Neuronal stem cell (in vitro differentiated cells): Measurements from ENCODE around the gene GATAD2B.

Experiments
- DNase-seq: peaks from one replicate; pipeline ENCODE4 v3.0.0-alpha.2; 2013; ENCODE audit warnings: low spot score
- H2AFZ ChIP-seq: one replicate; pipeline ENCODE4 v1.6.1; 2013; ENCODE audit warnings: mild to moderate bottlenecking, low read length, inconsistent platforms
- H2AK5ac ChIP-seq: 2 replicates; pipeline ENCODE4 v1.6.1; 2013; ENCODE audit warnings: low read depth, mild to moderate bottlenecking, inconsistent platforms, low read length, moderate library complexity, mixed read lengths
- H2BK120ac ChIP-seq: 2 replicates; pipeline ENCODE4 v1.6.1; 2013; ENCODE audit warnings: low read depth, mild to moderate bottlenecking, inconsistent platforms, low read length, moderate library complexity, mixed read lengths
- H2BK12ac ChIP-seq: one replicate; pipeline ENCODE4 v1.6.1; 2013; ENCODE audit warnings: low read length, inconsistent platforms
- H2BK15ac ChIP-seq: 2 replicates; pipeline ENCODE4 v1.6.1; 2013; ENCODE audit warnings: mild to moderate bottlenecking, low read length, inconsistent platforms, mixed read lengths
- H2BK5ac ChIP-seq: one replicate; pipeline ENCODE4 v1.6.1; 2013; ENCODE audit warnings: inconsistent platforms, mild to moderate bottlenecking, low read length, moderate library complexity
- H3K14ac ChIP-seq: one replicate; pipeline ENCODE4 v1.6.1; 2013; ENCODE audit warnings: low read length, inconsistent platforms
- H3K18ac ChIP-seq: 2 replicates; pipeline ENCODE4 v1.6.1; 2013; ENCODE audit warnings: low read length, inconsistent platforms
- H3K23ac ChIP-seq: 2 replicates; pipeline ENCODE4 v1.6.1; 2013; ENCODE audit warnings: low read depth, mild to moderate bottlenecking, mixed read lengths, low read length, inconsistent platforms; ENCODE audit not compliant: poor library complexity
- H3K27ac ChIP-seq: replicated peaks from 3 replicates; pipeline ENCODE4 v1.5.1; 2013; ENCODE audit warnings: low read length, inconsistent platforms
- H3K27me3 ChIP-seq, 3 experiments: 2 replicates each; pipeline ENCODE4 v1.6.1; 2013; ENCODE audit warnings: low read length in 3 of 3, mild to moderate bottlenecking in 2 of 3, inconsistent platforms in 1 of 3, low read depth in 1 of 3, mixed read lengths in 1 of 3, moderate library complexity in 1 of 3; ENCODE audit not compliant: control insufficient read depth in 3 of 3, insufficient read depth in 3 of 3
- H3K36me3 ChIP-seq, 2 donors: replicated peaks in 1 of 2; 2 replicates each; pipeline ENCODE4 v1.6.1; 2013; ENCODE audit warnings: low read length in 2 of 2; ENCODE audit not compliant: control insufficient read depth in 2 of 2, insufficient read depth in 2 of 2
- H3K4ac ChIP-seq: 2 replicates; pipeline ENCODE4 v1.6.1; 2013; ENCODE audit warnings: inconsistent platforms, mild to moderate bottlenecking, low read length, moderate library complexity
- H3K4me1 ChIP-seq, 2 donors: 1 replicate in 1 of 2; 2 replicates in 1 of 2; pipeline ENCODE4 v1.6.1; 2013; ENCODE audit warnings: low read length in 2 of 2, low read depth in 1 of 2; ENCODE audit not compliant: control insufficient read depth in 2 of 2, insufficient read depth in 1 of 2
- H3K4me2 ChIP-seq: one replicate; pipeline ENCODE4 v1.6.1; 2013; ENCODE audit warnings: mild to moderate bottlenecking, low read length, inconsistent platforms; ENCODE audit not compliant: insufficient read depth, poor library complexity, severe bottlenecking
- H3K4me3 ChIP-seq, 2 donors: 2 replicates each; pipeline ENCODE4 v1.5.1; 2013; ENCODE audit warnings: low read length in 2 of 2, mild to moderate bottlenecking in 2 of 2, inconsistent platforms in 1 of 2, moderate library complexity in 1 of 2
- H3K79me1 ChIP-seq: one replicate; pipeline ENCODE4 v1.6.1; 2013; ENCODE audit warnings: low read depth, mild to moderate bottlenecking, inconsistent platforms, low read length, moderate library complexity
- H3K9ac ChIP-seq: one replicate; pipeline ENCODE4 v1.6.1; 2013; ENCODE audit warnings: mild to moderate bottlenecking, low read depth, low read length, inconsistent platforms; ENCODE audit not compliant: poor library complexity
- H3K9me3 ChIP-seq, 2 donors: replicated peaks in 1 of 2; 2 replicates each; pipeline versions ENCODE3 to v1.6.1; 2013; ENCODE audit warnings: low read length in 2 of 2, mild to moderate bottlenecking in 2 of 2, inconsistent platforms in 1 of 2, low read depth in 1 of 2, mixed read lengths in 1 of 2, moderate library complexity in 1 of 2; ENCODE audit not compliant: control insufficient read depth in 2 of 2, insufficient read depth in 1 of 2
- H4K8ac ChIP-seq: one replicate; pipeline ENCODE4 v1.6.1; 2013; ENCODE audit warnings: low read depth, mild to moderate bottlenecking, inconsistent platforms, low read length, moderate library complexity
- H4K91ac ChIP-seq: one replicate; pipeline ENCODE4 v1.6.1; 2013; ENCODE audit warnings: low read length, low read depth, mild to moderate bottlenecking, inconsistent platforms; ENCODE audit not compliant: poor library complexity
- WGBS, 2 donors: extraction: QIAGEN DNeasy Blood & Tissue Kit; methylation state at CpG; one replicate each; pipeline ENCODE4 v1.1.7; 2013; ENCODE audit warnings: missing lambda C conversion rate in 2 of 2, mixed read lengths in 1 of 2; ENCODE audit not compliant: insufficient read length in 2 of 2, insufficient replicate concordance in 1 of 2; ENCODE audit errors: extremely low coverage in 2 of 2; 5-methylcytosine and 5-hydroxymethylcytosine counted together

GATAD2B gene

GRCh38 chr1:153951801-153952200, 29.0 kb upstream of the GATAD2B start:
- Histone ChIP-seq H3K79me1 (peaks cover 4% of the 10 kb centered on the region), H3K23ac (no peak overlapping the region), H3K4me2 (no peak overlapping the region), H4K91ac (no peak overlapping the region), H3K9me3 (no peaks in the 10 kb centered on the region), H2AFZ (no peak overlapping the region), H2BK15ac (no peak overlapping the region), H3K36me3 (peaks cover 27 to 73% of the 10 kb centered on the region in 2 donors), H3K27ac (no peak overlapping the region), H3K18ac (no peak overlapping the region), H3K4me1 (peaks cover 2 to 3% of the 10 kb centered on the region in 2 donors), H3K27me3 (no peaks in the 10 kb centered on the region), H2AK5ac (no peak overlapping the region), H2BK5ac (peak overlapping the region; percentile 13), H3K9ac (peak overlapping the region; percentile 30), H4K8ac (no peak overlapping the region), H3K14ac (no peak overlapping the region), H2BK12ac (no peak overlapping the region), H3K4me3 (no peak overlapping the region), H3K4ac (no peak overlapping the region), H2BK120ac (no peak overlapping the region)
- DNase-seq, result no peak
- WGBS, 2 donors, result no CpG with 5 or more reads among the region's 2 CpGs

GRCh38 chr1:153951183-153951582, 28.4 kb upstream of the GATAD2B start:
- no peak overlapping the region for H2BK15ac ChIP-seq
- no CpG with 5 or more reads among the region's 11 CpGs for WGBS, 2 donors

GRCh38 chr1:153946622-153947241, 24.0 kb upstream of the GATAD2B start, which contains the start of gene DENND4B:
Gene DENND4B, minus strand, starts transcription at chr1:153946718. Its CDS starts 2,344 bp downstream, at chr1:153944374.
- Histone ChIP-seq H3K4ac (no peak within 1 kb of the TSS), H3K27me3 (peaks cover 0 to 3% (median 0%) of the 10 kb centered on the region in 3 experiments), H3K4me2 (peak within 1 kb of the TSS; percentile 99), H3K9ac (peak within 1 kb of the TSS; percentile 88), H2BK12ac (no peak within 1 kb of the TSS), H3K36me3 (peaks cover 17 to 77% of the 10 kb centered on the region in 2 donors), H2BK15ac (no peak within 1 kb of the TSS), H3K23ac (peak within 1 kb of the TSS; percentile 82), H3K14ac (no peak within 1 kb of the TSS), H2BK5ac (no peak within 1 kb of the TSS), H2AK5ac (peak within 1 kb of the TSS; percentile 64), H3K79me1 (peaks cover 4% of the 10 kb centered on the region), H2AFZ (peak within 1 kb of the TSS; percentile 89), H3K4me3 (peak within 1 kb of the TSS; percentile 89 to 94), H2BK120ac (no peak within 1 kb of the TSS), H3K9me3 (no peaks in the 10 kb centered on the region), H3K18ac (peak within 1 kb of the TSS; percentile 88), H3K4me1 (peaks cover 7 to 13% of the 10 kb centered on the region in 2 donors), H4K91ac (no peak within 1 kb of the TSS), H3K27ac (no peak within 1 kb of the TSS), H4K8ac (no peak within 1 kb of the TSS)
- DNase-seq, result peak; percentile 76
- WGBS, 2 donors, result no CpG with 5 or more reads among the region's 28 CpGs

More at GRCh38 chr1:153951183-153951582, 28.4 kb upstream of the GATAD2B start:
- DNase-seq, result no peak
- Histone ChIP-seq H3K23ac (peak overlapping the region; percentile 47), H2AFZ (no peak overlapping the region), H3K9me3 (no peaks in the 10 kb centered on the region), H4K91ac (no peak overlapping the region), H2BK120ac (no peak overlapping the region), H3K4me1 (peaks cover 2 to 3% of the 10 kb centered on the region in 2 donors), H3K79me1 (peaks cover 4% of the 10 kb centered on the region), H2BK12ac (no peak overlapping the region), H3K18ac (no peak overlapping the region), H2AK5ac (no peak overlapping the region), H3K14ac (no peak overlapping the region), H4K8ac (no peak overlapping the region), H2BK5ac (peak overlapping the region; percentile 13), H3K9ac (no peak overlapping the region), H3K4me2 (no peak overlapping the region), H3K27me3 (no peaks in the 10 kb centered on the region), H3K27ac (no peak overlapping the region), H3K4me3 (no peak overlapping the region), H3K4ac (no peak overlapping the region), H3K36me3 (peaks cover 27 to 73% of the 10 kb centered on the region in 2 donors)

- Histone ChIP-seq H2BK12ac (no peak overlapping the region), H3K36me3 (peaks cover 14 to 77% of the 10 kb centered on the region in 2 donors), H3K79me1 (peaks cover 4% of the 10 kb centered on the region), H3K9ac (peak overlapping the region; percentile 88), H3K4me3 (peak overlapping the region; percentile 89 to 94), H3K14ac (no peak overlapping the region), H3K4me1 (peaks cover 7 to 13% of the 10 kb centered on the region in 2 donors), H4K8ac (no peak overlapping the region), H3K9me3 (no peaks in the 10 kb centered on the region), H2BK120ac (no peak overlapping the region), H2AFZ (peak overlapping the region; percentile 89), H3K27me3 (peaks cover 0 to 3% (median 0%) of the 10 kb centered on the region in 3 experiments), H3K18ac (peak overlapping the region; percentile 88), H3K23ac (peak overlapping the region; percentile 82), H3K27ac (no peak overlapping the region), H3K4ac (no peak overlapping the region), H2BK15ac (no peak overlapping the region), H3K4me2 (peak overlapping the region; percentile 99), H2AK5ac (peak overlapping the region; percentile 64), H2BK5ac (no peak overlapping the region), H4K91ac (no peak overlapping the region)
- WGBS, 2 donors, result no CpG with 5 or more reads among the region's 95 CpGs
- DNase-seq, result no peak
These were observed 23.2 kb upstream of the GATAD2B start for GRCh38 chr1:153945795-153946621.
